Glutamatergic neuron (in vitro differentiated cells): Measurements from ENCODE around the gene FHOD3. TPM values are rescaled to one million over a fixed set of nuclear protein-coding genes. Genes with fewer than 3 reads are reported as not detected.

Experiments used
- DNase-seq: peaks from one replicate; pipeline ENCODE4 v3.0.0; 2022
- H3K27ac Mint-ChIP-seq: one replicate; pipeline ENCODE4 v1.8.0; 2020; ENCODE audit warnings: mild to moderate bottlenecking, mixed read lengths, inconsistent platforms; ENCODE audit not compliant: unreplicated experiment
- H3K27me3 Mint-ChIP-seq: one replicate; pipeline ENCODE4 v1.8.0; 2020; ENCODE audit warnings: mild to moderate bottlenecking, moderate library complexity, mixed read lengths, inconsistent platforms; ENCODE audit not compliant: unreplicated experiment
- H3K36me3 Mint-ChIP-seq: one replicate; pipeline ENCODE4 v1.8.0; 2020; ENCODE audit warnings: mild to moderate bottlenecking, mixed read lengths, inconsistent platforms; ENCODE audit not compliant: unreplicated experiment
- H3K4me1 Mint-ChIP-seq: one replicate; pipeline ENCODE4 v1.8.0; 2020; ENCODE audit warnings: mild to moderate bottlenecking, low read depth, mixed read lengths, inconsistent platforms; ENCODE audit not compliant: unreplicated experiment
- H3K4me3 Mint-ChIP-seq: one replicate; pipeline ENCODE4 v1.8.0; 2020; ENCODE audit warnings: mild to moderate bottlenecking, mixed read lengths, inconsistent platforms; ENCODE audit not compliant: unreplicated experiment
- H3K9me3 Mint-ChIP-seq: one replicate; pipeline ENCODE4 v1.8.0; 2020; ENCODE audit warnings: mild to moderate bottlenecking, moderate library complexity, mixed read lengths, inconsistent platforms; ENCODE audit not compliant: unreplicated experiment
- total RNA-seq: library from RNA; stranded (reverse); fragmentation: NEBNext Ultra II Directional; extraction: Animal tissue kit (Norgen Biotek cat#: 25700); gene quantifications from one replicate; pipeline ENCODE4 v1.2.1, GENCODE V29; 2021; ENCODE audit not compliant: unreplicated experiment
- TF ChIP-seq, protein P1 (sequence below): fragments of 200-600 bp; sonication (generic); IDR thresholded peaks from one replicate; pipeline ENCODE4 v1.5.0; 2021; ENCODE audit not compliant: partially characterized antibody, unreplicated experiment

FHOD3 gene
- total RNA-seq, 1 donor from 2014 or later: 21.2 TPM

DNA sequence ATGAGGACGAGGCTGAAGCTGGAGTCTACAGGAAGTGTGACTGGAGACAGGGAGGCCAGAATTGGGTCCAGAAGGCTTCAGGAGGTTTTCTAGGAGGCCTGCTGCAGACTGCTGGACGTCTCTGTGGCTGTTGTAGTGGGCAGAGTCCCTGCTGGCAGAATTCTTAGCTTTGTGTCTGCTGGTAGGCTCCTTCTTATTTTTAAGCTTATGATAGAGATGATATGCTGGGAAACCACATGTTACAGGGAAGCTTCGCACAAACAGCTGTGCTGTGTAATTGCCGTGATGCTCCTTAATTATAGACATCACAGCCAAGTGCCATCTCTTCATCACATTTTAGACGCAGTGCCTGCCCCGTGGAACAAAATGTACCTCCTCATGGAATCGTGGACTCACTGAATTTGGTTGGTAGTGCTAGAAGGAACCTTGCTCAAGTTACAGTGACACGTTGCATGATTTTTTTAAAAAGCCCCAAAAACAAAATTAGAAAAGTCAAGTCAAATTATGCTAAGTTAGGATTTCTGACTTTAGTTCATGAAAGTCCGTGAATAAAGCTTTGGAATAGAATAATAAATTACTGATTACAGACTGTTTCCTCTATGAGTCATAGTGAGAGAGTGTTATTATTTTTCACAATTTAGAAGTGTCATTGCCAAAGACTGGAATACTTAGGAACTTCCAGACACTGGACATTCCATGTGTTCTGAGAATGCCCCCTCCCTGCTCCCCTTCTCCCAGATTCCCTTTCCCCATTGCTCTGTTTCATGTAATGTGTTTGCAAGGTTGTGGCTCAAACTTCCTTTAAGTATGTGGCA lies 144.1 kb downstream of the FHOD3 start:
- Mint-ChIP-seq H3K36me3 (no peaks in the 10 kb centered on the region), H3K4me3 (no peak overlapping the region), H3K27me3 (peaks cover 3% of the 10 kb centered on the region), H3K9me3 (peaks cover 1% of the 10 kb centered on the region), H3K4me1 (peaks cover 7% of the 10 kb centered on the region), H3K27ac (no peak overlapping the region)
- TF ChIP-seq, protein P1, sequence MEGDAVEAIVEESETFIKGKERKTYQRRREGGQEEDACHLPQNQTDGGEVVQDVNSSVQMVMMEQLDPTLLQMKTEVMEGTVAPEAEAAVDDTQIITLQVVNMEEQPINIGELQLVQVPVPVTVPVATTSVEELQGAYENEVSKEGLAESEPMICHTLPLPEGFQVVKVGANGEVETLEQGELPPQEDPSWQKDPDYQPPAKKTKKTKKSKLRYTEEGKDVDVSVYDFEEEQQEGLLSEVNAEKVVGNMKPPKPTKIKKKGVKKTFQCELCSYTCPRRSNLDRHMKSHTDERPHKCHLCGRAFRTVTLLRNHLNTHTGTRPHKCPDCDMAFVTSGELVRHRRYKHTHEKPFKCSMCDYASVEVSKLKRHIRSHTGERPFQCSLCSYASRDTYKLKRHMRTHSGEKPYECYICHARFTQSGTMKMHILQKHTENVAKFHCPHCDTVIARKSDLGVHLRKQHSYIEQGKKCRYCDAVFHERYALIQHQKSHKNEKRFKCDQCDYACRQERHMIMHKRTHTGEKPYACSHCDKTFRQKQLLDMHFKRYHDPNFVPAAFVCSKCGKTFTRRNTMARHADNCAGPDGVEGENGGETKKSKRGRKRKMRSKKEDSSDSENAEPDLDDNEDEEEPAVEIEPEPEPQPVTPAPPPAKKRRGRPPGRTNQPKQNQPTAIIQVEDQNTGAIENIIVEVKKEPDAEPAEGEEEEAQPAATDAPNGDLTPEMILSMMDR: no peak
- no peak for DNase-seq

DNA sequence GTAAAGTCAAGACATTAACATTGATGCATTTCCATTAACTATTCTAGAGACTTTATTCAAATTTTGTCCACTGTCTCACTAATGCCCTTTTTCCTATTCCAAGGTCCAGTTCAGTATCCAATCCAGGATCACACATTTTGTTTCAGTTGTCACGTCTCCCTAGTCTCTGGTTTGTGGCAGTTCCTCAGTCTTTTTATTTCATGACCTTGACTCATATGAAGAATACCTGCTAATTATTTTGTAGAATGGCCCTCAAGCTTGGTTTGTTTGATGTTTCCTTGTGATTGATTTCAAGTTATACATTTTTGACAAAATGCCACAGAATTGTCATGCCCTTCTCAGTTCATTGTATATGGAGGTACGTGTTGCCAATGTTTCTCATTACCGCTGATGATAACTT lies 145.2 kb downstream of the FHOD3 start:
- no peak overlapping the region for H3K27ac Mint-ChIP-seq
- H3K4me1 Mint-ChIP-seq: peaks cover 17% of the 10 kb centered on the region
- TF ChIP-seq, protein P1: no peak
- H3K27me3 Mint-ChIP-seq: peaks cover 3% of the 10 kb centered on the region
- no peaks in the 10 kb centered on the region for H3K36me3 Mint-ChIP-seq
- DNase-seq: no peak
- peaks cover 1% of the 10 kb centered on the region for H3K9me3 Mint-ChIP-seq
- no peak overlapping the region for H3K4me3 Mint-ChIP-seq

GRCh38 chr18:36446059-36446458 lies 148.5 kb downstream of the FHOD3 start:
- Mint-ChIP-seq H3K36me3 (no peaks in the 10 kb centered on the region), H3K4me1 (peaks cover 27% of the 10 kb centered on the region), H3K27ac (peak overlapping the region; percentile 18), H3K27me3 (no peaks in the 10 kb centered on the region), H3K4me3 (peak overlapping the region; percentile 71), H3K9me3 (no peaks in the 10 kb centered on the region)
- TF ChIP-seq, protein P1: no peak
- DNase-seq: peak; percentile 72

- TF ChIP-seq, protein P1: no peak
- H3K27me3 Mint-ChIP-seq: no peaks in the 10 kb centered on the region
- H3K27ac Mint-ChIP-seq: no peak overlapping the region
- H3K4me3 Mint-ChIP-seq: no peak overlapping the region
- H3K9me3 Mint-ChIP-seq: no peaks in the 10 kb centered on the region
- H3K36me3 Mint-ChIP-seq: no peaks in the 10 kb centered on the region
- peaks cover 27% of the 10 kb centered on the region for H3K4me1 Mint-ChIP-seq
- DNase-seq: no peak
Observed at GRCh38 chr18:36448384-36449290, 151.1 kb downstream of the FHOD3 start.

DNA sequence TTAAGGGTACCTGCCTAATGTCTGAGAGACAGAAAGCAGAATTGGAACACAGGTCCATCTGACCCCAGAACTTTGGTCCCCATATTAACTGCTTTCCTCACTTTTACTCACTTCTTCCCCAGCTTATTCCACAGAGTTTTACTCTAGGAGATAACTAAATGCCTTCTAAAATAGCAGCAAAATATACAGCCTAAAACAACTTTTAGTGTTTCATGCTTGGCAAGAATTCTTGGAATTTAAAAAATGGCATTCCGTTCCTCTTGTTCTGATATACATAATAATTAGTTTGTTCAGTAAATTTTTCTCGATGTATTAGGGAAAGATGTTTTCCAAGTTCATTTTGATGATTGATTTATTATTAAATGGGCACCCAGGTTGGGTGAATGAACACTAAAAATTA lies 151.9 kb downstream of the FHOD3 start:
- DNase-seq: no peak
- no peaks in the 10 kb centered on the region for H3K27me3 Mint-ChIP-seq
- no peak overlapping the region for H3K4me3 Mint-ChIP-seq
- H3K27ac Mint-ChIP-seq: no peak overlapping the region
- H3K36me3 Mint-ChIP-seq: no peaks in the 10 kb centered on the region
- peaks cover 27% of the 10 kb centered on the region for H3K4me1 Mint-ChIP-seq
- TF ChIP-seq, protein P1: no peak
- no peaks in the 10 kb centered on the region for H3K9me3 Mint-ChIP-seq
